Activated CD8-positive, alpha-beta T cell treated with anti-CD3 and anti-CD28 coated beads, Interleukin-2, amount 10 ng/mL, durations not matched to agents 7 days and 5 days (primary cell): ENCODE results near the gene RASAL1. TPM values are rescaled to one million over a fixed set of nuclear protein-coding genes. Genes with fewer than 3 reads are reported as not detected.

Source experiments
- ATAC-seq: fragments of 150-1000 bp; cut with Tn5 transposase; one replicate; pipeline ENCODE4 v1.10.0; 2021; ENCODE audit warnings: moderate library complexity
- CTCF ChIA-PET: fragments of 350-600 bp; sonication (Branson Sonifier 250); formaldehyde crosslinking; loops from one replicate; lab custom pipeline; 2021; ENCODE audit warnings: antibody characterized with exemption; lab: Charles Lee
- POLR2A ChIA-PET: fragments of 350-600 bp; sonication (Branson Sonifier 250); formaldehyde crosslinking; loops from one replicate; lab custom pipeline; 2021; ENCODE audit warnings: antibody characterized with exemption; lab: Charles Lee
- DNase-seq: peaks from one replicate; pipeline ENCODE4 v3.0.0-alpha.2; 2020
- H3K27ac Mint-ChIP-seq: one replicate; pipeline ENCODE4 v1.8.0; 2021; ENCODE audit warnings: mild to moderate bottlenecking, mixed read lengths
- H3K27me3 Mint-ChIP-seq: one replicate; pipeline ENCODE4 v1.8.0; 2021; ENCODE audit warnings: low read depth, mixed read lengths
- H3K36me3 Mint-ChIP-seq: one replicate; pipeline ENCODE4 v1.8.0; 2021; ENCODE audit warnings: low read depth, mixed read lengths
- H3K4me1 Mint-ChIP-seq: one replicate; pipeline ENCODE4 v1.8.0; 2021; ENCODE audit warnings: low read depth, mixed read lengths
- H3K4me3 Mint-ChIP-seq: one replicate; pipeline ENCODE4 v1.8.0; 2021; ENCODE audit warnings: mild to moderate bottlenecking, mixed read lengths
- H3K9me3 Mint-ChIP-seq: one replicate; pipeline ENCODE4 v1.8.0; 2022; ENCODE audit warnings: mixed read lengths; ENCODE audit not compliant: insufficient read depth
- total RNA-seq, 2 experiments: library from RNA; stranded (reverse); gene quantifications; one replicate each; pipeline ENCODE4 v1.2.3, GENCODE V29; 2021

Gene RASAL1
- total RNA-seq, 2 experiments from 2014 or later = 0.26 to 0.47 TPM

GRCh38 chr12:113171543-113171942 lies 36.0 kb upstream of the RASAL1 start:
- H3K4me3 Mint-ChIP-seq = no peak overlapping the region
- ChIA-PET CTCF (interaction anchor here (1.4 to 2.1 kb wide), 3 partner anchors 23 to 179 kb away, joined by 3 to 6 read pairs (median 3); no protein-coding TSS in a partner anchor), POLR2A (no interaction called here)
- H3K36me3 Mint-ChIP-seq = peaks cover 59% of the 10 kb centered on the region
- H3K27ac Mint-ChIP-seq = no peak overlapping the region
- no peak for DNase-seq
- no peak for ATAC-seq
- no peaks in the 10 kb centered on the region for H3K27me3 Mint-ChIP-seq
- H3K9me3 Mint-ChIP-seq = no peaks in the 10 kb centered on the region
- H3K4me1 Mint-ChIP-seq = peaks cover 2% of the 10 kb centered on the region

- ChIA-PET CTCF (interaction anchor here (2.1 kb wide), 1 partner anchor 178 kb away, joined by 6 read pairs; no protein-coding TSS in a partner anchor), POLR2A (no interaction called here)
- no peak for ATAC-seq
- DNase-seq = no peak
- no peak overlapping the region for H3K4me3 Mint-ChIP-seq
- peaks cover 2% of the 10 kb centered on the region for H3K4me1 Mint-ChIP-seq
- no peaks in the 10 kb centered on the region for H3K9me3 Mint-ChIP-seq
- H3K27me3 Mint-ChIP-seq = no peaks in the 10 kb centered on the region
- peaks cover 59% of the 10 kb centered on the region for H3K36me3 Mint-ChIP-seq
- no peak overlapping the region for H3K27ac Mint-ChIP-seq
These were observed 35.4 kb upstream of the RASAL1 start for GRCh38 chr12:113170926-113171325.

GRCh38 chr12:113170457-113170856 lies 34.9 kb upstream of the RASAL1 start:
- ChIA-PET POLR2A (no interaction called here), CTCF (no interaction called here)
- Mint-ChIP-seq H3K9me3 (no peaks in the 10 kb centered on the region), H3K4me3 (no peak overlapping the region), H3K27me3 (no peaks in the 10 kb centered on the region), H3K27ac (no peak overlapping the region), H3K36me3 (peaks cover 60% of the 10 kb centered on the region), H3K4me1 (peaks cover 2% of the 10 kb centered on the region)
- ATAC-seq (no peak), DNase-seq (no peak)

- ChIA-PET POLR2A (no interaction called here), CTCF (no interaction called here)
- Mint-ChIP-seq H3K36me3 (peaks cover 60% of the 10 kb centered on the region), H3K4me3 (no peak overlapping the region), H3K27me3 (no peaks in the 10 kb centered on the region), H3K9me3 (no peaks in the 10 kb centered on the region), H3K4me1 (peaks cover 2% of the 10 kb centered on the region), H3K27ac (no peak overlapping the region)
- no peak for ATAC-seq
- no peak for DNase-seq
These were observed 34.1 kb upstream of the RASAL1 start for GRCh38 chr12:113169697-113170096.

GRCh38 chr12:113167868-113168267 lies 32.3 kb upstream of the RASAL1 start:
- POLR2A ChIA-PET = interaction anchor here (1.0 kb wide), 1 partner anchor 10 kb away, joined by 3 read pairs; no protein-coding TSS in a partner anchor
- no peaks in the 10 kb centered on the region for H3K27me3 Mint-ChIP-seq
- H3K27ac Mint-ChIP-seq = no peak overlapping the region
- no peak overlapping the region for H3K4me3 Mint-ChIP-seq
- ATAC-seq (no peak), DNase-seq (no peak)
- H3K36me3 Mint-ChIP-seq = peaks cover 60% of the 10 kb centered on the region
- CTCF ChIA-PET = interaction anchor here (0.6 kb wide), 1 partner anchor 237 kb away, joined by 4 read pairs; no protein-coding TSS in a partner anchor
- H3K4me1 Mint-ChIP-seq = no peaks in the 10 kb centered on the region
- no peaks in the 10 kb centered on the region for H3K9me3 Mint-ChIP-seq

GRCh38 chr12:113165521-113166450 lies 30.2 kb upstream of the RASAL1 start:
- Mint-ChIP-seq H3K36me3 (peaks cover 57% of the 10 kb centered on the region), H3K9me3 (no peaks in the 10 kb centered on the region), H3K4me3 (no peak overlapping the region), H3K27me3 (no peaks in the 10 kb centered on the region), H3K27ac (no peak overlapping the region), H3K4me1 (no peaks in the 10 kb centered on the region)
- ATAC-seq (no peak), DNase-seq (no peak)
- ChIA-PET CTCF (interaction anchor here (0.6 to 2.6 kb wide), 4 partner anchors 8 to 116 kb away, joined by 3 to 8 read pairs (median 5); no protein-coding TSS in a partner anchor), POLR2A (no interaction called here)

GRCh38 chr12:113164014-113164413 lies 28.5 kb upstream of the RASAL1 start:
- Mint-ChIP-seq H3K36me3 (peaks cover 50% of the 10 kb centered on the region), H3K27me3 (no peaks in the 10 kb centered on the region)

GRCh38 chr12:113163030-113163360 lies 27.4 kb upstream of the RASAL1 start:
- ChIA-PET POLR2A (interaction anchor here (0.6 kb wide), 1 partner anchor 195 kb away, joined by 5 read pairs; no protein-coding TSS in a partner anchor), CTCF (interaction anchor here (1.3 to 5.4 kb wide), 2 partner anchors 11 to 114 kb away, joined by 3 to 21 read pairs; no protein-coding TSS in a partner anchor)
- H3K27ac Mint-ChIP-seq = no peak overlapping the region
- ATAC-seq = no peak
- H3K9me3 Mint-ChIP-seq = no peaks in the 10 kb centered on the region
- no peaks in the 10 kb centered on the region for H3K27me3 Mint-ChIP-seq
- DNase-seq = no peak
- peaks cover 52% of the 10 kb centered on the region for H3K36me3 Mint-ChIP-seq
- no peak overlapping the region for H3K4me3 Mint-ChIP-seq
- H3K4me1 Mint-ChIP-seq = peaks cover 2% of the 10 kb centered on the region

More at GRCh38 chr12:113164014-113164413, 28.5 kb upstream of the RASAL1 start:
- ATAC-seq = no peak
- Mint-ChIP-seq H3K4me3 (no peak overlapping the region), H3K27ac (no peak overlapping the region), H3K4me1 (peaks cover 2% of the 10 kb centered on the region), H3K9me3 (no peaks in the 10 kb centered on the region)
- POLR2A ChIA-PET = interaction anchor here (1.2 kb wide), 2 partner anchors 16 to 171 kb away, joined by 3 read pairs; partner anchors contain the start of gene SLC8B1
- CTCF ChIA-PET = interaction anchor here (2.6 kb wide), 1 partner anchor 10 kb away, joined by 8 read pairs; no protein-coding TSS in a partner anchor
- DNase-seq = no peak

- H3K36me3 Mint-ChIP-seq = peaks cover 57% of the 10 kb centered on the region
- DNase-seq (no peak), ATAC-seq (no peak)
- H3K27me3 Mint-ChIP-seq = no peaks in the 10 kb centered on the region
- no peak overlapping the region for H3K4me3 Mint-ChIP-seq
- H3K27ac Mint-ChIP-seq = no peak overlapping the region
- CTCF ChIA-PET = interaction anchor here (1.3 to 5.4 kb wide), 3 partner anchors 11 to 114 kb away, joined by 3 to 21 read pairs (median 3); no protein-coding TSS in a partner anchor
- no peaks in the 10 kb centered on the region for H3K9me3 Mint-ChIP-seq
- POLR2A ChIA-PET = interaction anchor here (0.6 kb wide), 1 partner anchor 196 kb away, joined by 5 read pairs; no protein-coding TSS in a partner anchor
- peaks cover 2% of the 10 kb centered on the region for H3K4me1 Mint-ChIP-seq
These were observed 26.8 kb upstream of the RASAL1 start for GRCh38 chr12:113162102-113163029.

GRCh38 chr12:113161415-113162016 lies 26.0 kb upstream of the RASAL1 start:
- ChIA-PET CTCF (interaction anchor here (1.3 to 5.4 kb wide), 2 partner anchors 12 to 25 kb away, joined by 3 to 21 read pairs; no protein-coding TSS in a partner anchor), POLR2A (no interaction called here)
- DNase-seq = no peak

GRCh38 chr12:113159937-113160336 lies 24.4 kb upstream of the RASAL1 start:
- H3K4me3 Mint-ChIP-seq = no peak overlapping the region
- CTCF ChIA-PET = interaction anchor here (5.4 kb wide), 1 partner anchor 14 kb away, joined by 21 read pairs; no protein-coding TSS in a partner anchor
- peaks cover 14% of the 10 kb centered on the region for H3K4me1 Mint-ChIP-seq
- POLR2A ChIA-PET = no interaction called here
- peaks cover 49% of the 10 kb centered on the region for H3K36me3 Mint-ChIP-seq
- H3K27me3 Mint-ChIP-seq = no peaks in the 10 kb centered on the region
- no peaks in the 10 kb centered on the region for H3K9me3 Mint-ChIP-seq
- ATAC-seq (no peak), DNase-seq (no peak)
- peak overlapping the region; percentile 62 for H3K27ac Mint-ChIP-seq

More at GRCh38 chr12:113161415-113162016, 26.0 kb upstream of the RASAL1 start:
- H3K27me3 Mint-ChIP-seq = no peaks in the 10 kb centered on the region
- H3K36me3 Mint-ChIP-seq = peaks cover 58% of the 10 kb centered on the region
- H3K4me1 Mint-ChIP-seq = peaks cover 2% of the 10 kb centered on the region
- no peaks in the 10 kb centered on the region for H3K9me3 Mint-ChIP-seq
- H3K27ac Mint-ChIP-seq = no peak overlapping the region
- peak; percentile 38 for ATAC-seq
- no peak overlapping the region for H3K4me3 Mint-ChIP-seq
